ENCODE results near the gene HS6ST2. TPM values are rescaled to one million over a fixed set of nuclear protein-coding genes. Genes with fewer than 3 reads are reported as not detected.

HS6ST2 gene
- total and polyA plus RNA-seq, 11 donors: 0.05 to 0.54 (median 0.17) TPM; not detected in 3

GRCh38 chrX:132924426-132924825, 34.0 kb downstream of the HS6ST2 start:
- no peak overlapping the region for H3K4me3 ChIP-seq
- no peak overlapping the region for H3K27ac ChIP-seq
- DNase-seq (no peak), ATAC-seq (no peak)
- H3K36me3 ChIP-seq: no peaks in the 10 kb centered on the region
- H3K9me3 ChIP-seq: no peaks in the 10 kb centered on the region
- H3K27me3 ChIP-seq: peaks cover 0 to 12% (median 0%) of the 10 kb centered on the region in 9 donors
- H3K4me1 ChIP-seq: no peaks in the 10 kb centered on the region
- no peak for TF ChIP-seq POLR2A (IDR thresholded peaks at IDR 0.05)
- TF ChIP-seq, protein P1, sequence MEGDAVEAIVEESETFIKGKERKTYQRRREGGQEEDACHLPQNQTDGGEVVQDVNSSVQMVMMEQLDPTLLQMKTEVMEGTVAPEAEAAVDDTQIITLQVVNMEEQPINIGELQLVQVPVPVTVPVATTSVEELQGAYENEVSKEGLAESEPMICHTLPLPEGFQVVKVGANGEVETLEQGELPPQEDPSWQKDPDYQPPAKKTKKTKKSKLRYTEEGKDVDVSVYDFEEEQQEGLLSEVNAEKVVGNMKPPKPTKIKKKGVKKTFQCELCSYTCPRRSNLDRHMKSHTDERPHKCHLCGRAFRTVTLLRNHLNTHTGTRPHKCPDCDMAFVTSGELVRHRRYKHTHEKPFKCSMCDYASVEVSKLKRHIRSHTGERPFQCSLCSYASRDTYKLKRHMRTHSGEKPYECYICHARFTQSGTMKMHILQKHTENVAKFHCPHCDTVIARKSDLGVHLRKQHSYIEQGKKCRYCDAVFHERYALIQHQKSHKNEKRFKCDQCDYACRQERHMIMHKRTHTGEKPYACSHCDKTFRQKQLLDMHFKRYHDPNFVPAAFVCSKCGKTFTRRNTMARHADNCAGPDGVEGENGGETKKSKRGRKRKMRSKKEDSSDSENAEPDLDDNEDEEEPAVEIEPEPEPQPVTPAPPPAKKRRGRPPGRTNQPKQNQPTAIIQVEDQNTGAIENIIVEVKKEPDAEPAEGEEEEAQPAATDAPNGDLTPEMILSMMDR (IDR thresholded peaks at IDR 0.05): no peak
- intact Hi-C loops (cut with DNase I): no loop called here
- WGBS, 4 donors: 80 to 86% (median 85%) methylated on average over 5 of the region's 5 CpGs

GRCh38 chrX:132918523-132918922, 39.9 kb downstream of the HS6ST2 start:
- ATAC-seq: no peak
- DNase-seq: no peak
- peaks cover 0 to under 1% (median 0%) of the 10 kb centered on the region in 12 donors for H3K9me3 ChIP-seq
- H3K27me3 ChIP-seq: peaks cover 0 to 12% (median 0%) of the 10 kb centered on the region in 9 donors
- no peak overlapping the region for H3K27ac ChIP-seq
- H3K4me1 ChIP-seq: no peaks in the 10 kb centered on the region
- TF ChIP-seq POLR2A (IDR thresholded peaks at IDR 0.05): no peak
- TF ChIP-seq, protein P1 (IDR thresholded peaks at IDR 0.05): no peak
- no peak overlapping the region for H3K4me3 ChIP-seq
- H3K36me3 ChIP-seq: no peaks in the 10 kb centered on the region
- intact Hi-C loops (cut with DNase I): no loop called here

GRCh38 chrX:132916349-132916748, 42.1 kb downstream of the HS6ST2 start:
- Histone ChIP-seq H3K36me3 (no peaks in the 10 kb centered on the region), H3K4me3 (no peak overlapping the region), H3K27me3 (peaks cover 0 to 20% (median 0%) of the 10 kb centered on the region in 9 donors), H3K4me1 (no peaks in the 10 kb centered on the region), H3K27ac (no peak overlapping the region), H3K9me3 (peaks cover 0 to 18% (median 0%) of the 10 kb centered on the region in 12 donors)
- TF ChIP-seq, protein P1 (IDR thresholded peaks at IDR 0.05): no peak
- TF ChIP-seq POLR2A (IDR thresholded peaks at IDR 0.05): no peak
- intact Hi-C loops (cut with DNase I): no loop called here
- DNase-seq (no peak), ATAC-seq (no peak)
- 62 to 91% (median 83%) methylated on average over 3 of the region's 3 CpGs for WGBS, 4 donors

- H3K36me3 ChIP-seq: no peaks in the 10 kb centered on the region
- H3K27ac ChIP-seq: no peak overlapping the region
- TF ChIP-seq POLR2A (IDR thresholded peaks at IDR 0.05): no peak
- TF ChIP-seq, protein P1 (IDR thresholded peaks at IDR 0.05): no peak
- WGBS, 4 donors: 69 to 77% (median 72%) methylated on average over 4 of the region's 4 CpGs
- ATAC-seq (no peak), DNase-seq (no peak)
- H3K4me3 ChIP-seq: no peak overlapping the region
- H3K4me1 ChIP-seq: no peaks in the 10 kb centered on the region
- intact Hi-C loops (cut with DNase I): no loop called here
- H3K27me3 ChIP-seq: peaks cover 0 to 20% (median 0%) of the 10 kb centered on the region in 9 donors
- peaks cover 0 to 18% (median 0%) of the 10 kb centered on the region in 12 donors for H3K9me3 ChIP-seq
These were observed 48.8 kb downstream of the HS6ST2 start for GRCh38 chrX:132909643-132910042.
